Thyroid gland (tissue), 4 donors: ENCODE data around the gene SARNP.

Experiments used
- POLR2A ChIP-seq, 2 donors: fragments of 450-650 bp; IDR thresholded peaks; one replicate each; pipeline ENCODE4 v1.6.1; 2017; ENCODE audit warnings: antibody characterized with exemption in 2 of 2, mild to moderate bottlenecking in 2 of 2, moderate library complexity in 1 of 2
- TF ChIP-seq, protein P1 (sequence below), 6 experiments: fragments of 200-600 bp in 3 of 6; fragments of 450-650 bp in 3 of 6; sonication (generic) in 3 of 6; IDR thresholded peaks; one replicate each; pipeline ENCODE4 v1.5.1; 2016 to 2019; ENCODE audit warnings: antibody characterized with exemption in 6 of 6, mild to moderate bottlenecking in 2 of 6, inconsistent platforms in 1 of 6, moderate library complexity in 1 of 6

GRCh38 chr12:55715169-55715764, 102.3 kb downstream of the SARNP start:
- TF ChIP-seq, protein P1, sequence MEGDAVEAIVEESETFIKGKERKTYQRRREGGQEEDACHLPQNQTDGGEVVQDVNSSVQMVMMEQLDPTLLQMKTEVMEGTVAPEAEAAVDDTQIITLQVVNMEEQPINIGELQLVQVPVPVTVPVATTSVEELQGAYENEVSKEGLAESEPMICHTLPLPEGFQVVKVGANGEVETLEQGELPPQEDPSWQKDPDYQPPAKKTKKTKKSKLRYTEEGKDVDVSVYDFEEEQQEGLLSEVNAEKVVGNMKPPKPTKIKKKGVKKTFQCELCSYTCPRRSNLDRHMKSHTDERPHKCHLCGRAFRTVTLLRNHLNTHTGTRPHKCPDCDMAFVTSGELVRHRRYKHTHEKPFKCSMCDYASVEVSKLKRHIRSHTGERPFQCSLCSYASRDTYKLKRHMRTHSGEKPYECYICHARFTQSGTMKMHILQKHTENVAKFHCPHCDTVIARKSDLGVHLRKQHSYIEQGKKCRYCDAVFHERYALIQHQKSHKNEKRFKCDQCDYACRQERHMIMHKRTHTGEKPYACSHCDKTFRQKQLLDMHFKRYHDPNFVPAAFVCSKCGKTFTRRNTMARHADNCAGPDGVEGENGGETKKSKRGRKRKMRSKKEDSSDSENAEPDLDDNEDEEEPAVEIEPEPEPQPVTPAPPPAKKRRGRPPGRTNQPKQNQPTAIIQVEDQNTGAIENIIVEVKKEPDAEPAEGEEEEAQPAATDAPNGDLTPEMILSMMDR (IDR thresholded peaks at IDR 0.05): no peak
- no peak for TF ChIP-seq POLR2A (IDR thresholded peaks at IDR 0.05)
